Small intestine (tissue), 7 donors: ENCODE data around the gene INMT. TPM values are rescaled to one million over a fixed set of nuclear protein-coding genes. Genes with fewer than 3 reads are reported as not detected.

Experiments used
- DNase-seq, 2 donors: peaks; one replicate each; pipeline versions ENCODE4 v3.0.0 to v3.0.0-alpha.2; 2013
- FAIRE-seq: peaks from 2 replicates; lab custom pipeline; 2012; peaks lifted over from hg19 to GRCh38; lab: Jason Lieb, UNC
- H3K27ac ChIP-seq, 3 donors: one replicate each; pipeline ENCODE4 v1.5.1; 2013; ENCODE audit warnings: low read length in 2 of 3, mild to moderate bottlenecking in 2 of 3, control low read depth in 1 of 3, inconsistent platforms in 1 of 3, low read depth in 1 of 3, moderate library complexity in 1 of 3
- H3K27me3 ChIP-seq, 3 donors: one replicate each; pipeline ENCODE4 v1.6.1; 2013; ENCODE audit warnings: low read length in 3 of 3, inconsistent platforms in 1 of 3; ENCODE audit not compliant: control insufficient read depth in 3 of 3, insufficient read depth in 3 of 3
- H3K36me3 ChIP-seq, 3 donors: one replicate each; pipeline ENCODE4 v1.6.1; 2013; ENCODE audit warnings: low read length in 3 of 3, inconsistent platforms in 1 of 3, low read depth in 1 of 3, mild to moderate bottlenecking in 1 of 3, moderate library complexity in 1 of 3; ENCODE audit not compliant: control insufficient read depth in 3 of 3, insufficient read depth in 2 of 3
- H3K4me1 ChIP-seq, 3 donors: one replicate each; pipeline ENCODE4 v1.6.1; 2013; ENCODE audit warnings: low read length in 2 of 3, inconsistent platforms in 1 of 3, low read depth in 1 of 3, mild to moderate bottlenecking in 1 of 3, moderate library complexity in 1 of 3; ENCODE audit not compliant: control insufficient read depth in 3 of 3, insufficient read depth in 2 of 3
- H3K4me3 ChIP-seq, 3 donors: one replicate each; pipeline ENCODE4 v1.5.1; 2013; ENCODE audit warnings: low read length in 3 of 3, control low read depth in 1 of 3, inconsistent platforms in 1 of 3, low read depth in 1 of 3, mild to moderate bottlenecking in 1 of 3, moderate library complexity in 1 of 3
- H3K9me3 ChIP-seq, 2 donors: one replicate each; pipeline ENCODE4 v1.6.1; 2013; ENCODE audit warnings: low read depth in 1 of 2, low read length in 1 of 2; ENCODE audit not compliant: control insufficient read depth in 2 of 2, insufficient read depth in 1 of 2
- WGBS, 3 donors: extraction: QIAGEN DNeasy Blood & Tissue Kit; methylation state at CpG; one replicate each; pipeline ENCODE4 v1.1.7; 2013; 5-methylcytosine and 5-hydroxymethylcytosine counted together
- polyA plus RNA-seq, 4 donors: library from polyadenylated mRNA; stranded (reverse) in 3 of 4; unstranded in 1 of 4; fragments of 200-250 nt in 3 of 4; fragments of 120-200 nt in 1 of 4; gene quantifications; one replicate each; pipeline versions ENCODE4 v1.2.1 to v1.2.3, GENCODE V29; 2013
- donor health status: healthy with polysubstance abuse.
- donor health status: control.
- donor health status: control.
- donor health status: Bipolar disorder and iron deficiency.
- donor health status: healthy.

Gene INMT
- polyA plus RNA-seq, 4 donors, result 1.1 to 6.1 (median 1.6) TPM

- FAIRE-seq (no peak), DNase-seq (no peak)
- 87 to 92% (median 89%) methylated on average over 6 of the region's 6 CpGs for WGBS, 3 donors
- H3K27ac ChIP-seq, result no peak overlapping the region
- H3K36me3 ChIP-seq, result peaks cover 0 to 10% (median 0%) of the 10 kb centered on the region in 3 donors
- no peak overlapping the region for H3K4me3 ChIP-seq
- H3K9me3 ChIP-seq, result no peaks in the 10 kb centered on the region
- peaks cover 3 to 16% (median 7%) of the 10 kb centered on the region in 3 donors for H3K4me1 ChIP-seq
- H3K27me3 ChIP-seq, result no peaks in the 10 kb centered on the region
These were observed 21.0 kb downstream of the INMT start for GRCh38 chr7:30772984-30773383.

GRCh38 chr7:30775992-30776391 lies 24.1 kb downstream of the INMT start:
- Histone ChIP-seq H3K4me3 (no peak overlapping the region), H3K36me3 (peaks cover 0 to 22% (median 4%) of the 10 kb centered on the region in 3 donors), H3K4me1 (peaks cover 0 to 9% (median 0%) of the 10 kb centered on the region in 3 donors), H3K9me3 (no peaks in the 10 kb centered on the region), H3K27ac (no peak overlapping the region), H3K27me3 (no peaks in the 10 kb centered on the region)
- FAIRE-seq, result no peak
- DNase-seq, result no peak

GRCh38 chr7:30776971-30777370 lies 25.0 kb downstream of the INMT start:
- H3K4me3 ChIP-seq, result no peak overlapping the region
- FAIRE-seq (no peak), DNase-seq (no peak)
- no peaks in the 10 kb centered on the region for H3K9me3 ChIP-seq
- peaks cover 2 to 24% (median 4%) of the 10 kb centered on the region in 3 donors for H3K36me3 ChIP-seq
- no peaks in the 10 kb centered on the region for H3K27me3 ChIP-seq
- WGBS, 3 donors, result 53 to 73% (median 68%) methylated on average over 4 of the region's 4 CpGs
- H3K27ac ChIP-seq, result no peak overlapping the region
- peaks cover 0 to 8% (median 0%) of the 10 kb centered on the region in 3 donors for H3K4me1 ChIP-seq

GRCh38 chr7:30778255-30779025 lies 26.5 kb downstream of the INMT start:
- no peak for DNase-seq
- no peaks in the 10 kb centered on the region for H3K9me3 ChIP-seq
- no peaks in the 10 kb centered on the region for H3K27me3 ChIP-seq
- no peak for FAIRE-seq
- peaks cover 2 to 28% (median 4%) of the 10 kb centered on the region in 3 donors for H3K36me3 ChIP-seq
- no peaks in the 10 kb centered on the region for H3K4me1 ChIP-seq
- no peak overlapping the region for H3K4me3 ChIP-seq
- H3K27ac ChIP-seq, result no peak overlapping the region
- 84 to 91% (median 89%) methylated on average over 15 of the region's 15 CpGs for WGBS, 3 donors

- Histone ChIP-seq H3K36me3 (peaks cover 2 to 36% (median 4%) of the 10 kb centered on the region in 3 donors), H3K27ac (no peak overlapping the region), H3K4me3 (no peak overlapping the region), H3K9me3 (no peaks in the 10 kb centered on the region), H3K4me1 (no peaks in the 10 kb centered on the region), H3K27me3 (no peaks in the 10 kb centered on the region)
- WGBS, 3 donors, result 71 to 83% (median 83%) methylated on average over 5 of the region's 5 CpGs
- no peak for DNase-seq
- FAIRE-seq, result no peak
These were observed 27.6 kb downstream of the INMT start for GRCh38 chr7:30779574-30779973.

- H3K27ac ChIP-seq, result no peak overlapping the region
- WGBS, 3 donors, result 90 to 95% (median 91%) methylated on average over 4 of the region's 4 CpGs
These were observed 29.0 kb downstream of the INMT start for GRCh38 chr7:30780941-30781340.

GRCh38 chr7:30782690-30783089 lies 30.8 kb downstream of the INMT start:
- DNase-seq (no peak), FAIRE-seq (no peak)
- H3K27ac ChIP-seq, result no peak overlapping the region
- H3K27me3 ChIP-seq, result no peaks in the 10 kb centered on the region
- peaks cover 0 to 3% (median 0%) of the 10 kb centered on the region in 3 donors for H3K4me1 ChIP-seq
- H3K4me3 ChIP-seq, result no peak overlapping the region
- H3K9me3 ChIP-seq, result no peaks in the 10 kb centered on the region
- H3K36me3 ChIP-seq, result peaks cover 2 to 52% (median 4%) of the 10 kb centered on the region in 3 donors

More at GRCh38 chr7:30780941-30781340, 29.0 kb downstream of the INMT start:
- DNase-seq, result no peak
- Histone ChIP-seq H3K9me3 (no peaks in the 10 kb centered on the region), H3K36me3 (peaks cover 2 to 46% (median 4%) of the 10 kb centered on the region in 3 donors), H3K4me3 (no peak overlapping the region), H3K4me1 (peaks cover 0 to 3% (median 0%) of the 10 kb centered on the region in 3 donors), H3K27me3 (no peaks in the 10 kb centered on the region)
- FAIRE-seq, result no peak

GRCh38 chr7:30785786-30786185 lies 33.9 kb downstream of the INMT start:
- Histone ChIP-seq H3K9me3 (no peaks in the 10 kb centered on the region), H3K27me3 (no peaks in the 10 kb centered on the region), H3K4me3 (no peak overlapping the region), H3K36me3 (peaks cover 0 to 52% (median 2%) of the 10 kb centered on the region in 3 donors), H3K4me1 (peaks cover 0 to 3% (median 0%) of the 10 kb centered on the region in 3 donors), H3K27ac (no peak overlapping the region)
- no peak for FAIRE-seq
- 34 to 74% (median 46%) methylated on average over 9 of the region's 9 CpGs for WGBS, 3 donors
- peak; percentile 55 to 70 for DNase-seq
